ENCODE measurements around the gene MACROD2.
"Not testable (repeated sequence)": the region's sequence is repeated elsewhere in the genome, so short reads cannot be mapped to it uniquely, and the experiment has no call there.

Gene MACROD2

DNA sequence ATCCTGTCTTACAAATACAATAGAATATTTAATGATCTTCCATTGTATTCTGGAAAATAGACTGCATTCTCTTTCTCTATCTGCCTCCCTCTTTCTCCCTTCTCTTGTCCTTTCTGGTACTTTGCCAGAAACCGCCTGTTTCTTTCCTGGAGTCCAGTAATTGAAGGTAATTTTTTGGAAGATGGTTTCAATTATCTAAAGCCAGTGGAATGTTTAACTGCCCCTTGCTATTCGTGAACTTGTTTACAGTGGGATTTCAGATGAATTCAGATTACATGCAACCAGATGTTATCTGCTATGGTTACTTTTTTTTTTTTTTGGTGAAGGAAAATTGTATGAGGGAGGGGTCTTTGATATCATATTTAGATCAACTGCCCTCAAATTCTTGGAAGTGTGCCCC, 997.6 kb downstream of the MACROD2 start:
- TF ChIP-seq, protein P1, sequence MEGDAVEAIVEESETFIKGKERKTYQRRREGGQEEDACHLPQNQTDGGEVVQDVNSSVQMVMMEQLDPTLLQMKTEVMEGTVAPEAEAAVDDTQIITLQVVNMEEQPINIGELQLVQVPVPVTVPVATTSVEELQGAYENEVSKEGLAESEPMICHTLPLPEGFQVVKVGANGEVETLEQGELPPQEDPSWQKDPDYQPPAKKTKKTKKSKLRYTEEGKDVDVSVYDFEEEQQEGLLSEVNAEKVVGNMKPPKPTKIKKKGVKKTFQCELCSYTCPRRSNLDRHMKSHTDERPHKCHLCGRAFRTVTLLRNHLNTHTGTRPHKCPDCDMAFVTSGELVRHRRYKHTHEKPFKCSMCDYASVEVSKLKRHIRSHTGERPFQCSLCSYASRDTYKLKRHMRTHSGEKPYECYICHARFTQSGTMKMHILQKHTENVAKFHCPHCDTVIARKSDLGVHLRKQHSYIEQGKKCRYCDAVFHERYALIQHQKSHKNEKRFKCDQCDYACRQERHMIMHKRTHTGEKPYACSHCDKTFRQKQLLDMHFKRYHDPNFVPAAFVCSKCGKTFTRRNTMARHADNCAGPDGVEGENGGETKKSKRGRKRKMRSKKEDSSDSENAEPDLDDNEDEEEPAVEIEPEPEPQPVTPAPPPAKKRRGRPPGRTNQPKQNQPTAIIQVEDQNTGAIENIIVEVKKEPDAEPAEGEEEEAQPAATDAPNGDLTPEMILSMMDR (conservative IDR thresholded peaks at IDR 0.05; ENCODE audit: control insufficient read depth, insufficient read depth, low read depth, low read length), result no peak
- no peak overlapping the region for H3K4me3 ChIP-seq (ENCODE audit: control insufficient read depth, low read depth, low read length)
- peak; percentile 41 for DNase-seq (ENCODE audit: low read depth)

DNA sequence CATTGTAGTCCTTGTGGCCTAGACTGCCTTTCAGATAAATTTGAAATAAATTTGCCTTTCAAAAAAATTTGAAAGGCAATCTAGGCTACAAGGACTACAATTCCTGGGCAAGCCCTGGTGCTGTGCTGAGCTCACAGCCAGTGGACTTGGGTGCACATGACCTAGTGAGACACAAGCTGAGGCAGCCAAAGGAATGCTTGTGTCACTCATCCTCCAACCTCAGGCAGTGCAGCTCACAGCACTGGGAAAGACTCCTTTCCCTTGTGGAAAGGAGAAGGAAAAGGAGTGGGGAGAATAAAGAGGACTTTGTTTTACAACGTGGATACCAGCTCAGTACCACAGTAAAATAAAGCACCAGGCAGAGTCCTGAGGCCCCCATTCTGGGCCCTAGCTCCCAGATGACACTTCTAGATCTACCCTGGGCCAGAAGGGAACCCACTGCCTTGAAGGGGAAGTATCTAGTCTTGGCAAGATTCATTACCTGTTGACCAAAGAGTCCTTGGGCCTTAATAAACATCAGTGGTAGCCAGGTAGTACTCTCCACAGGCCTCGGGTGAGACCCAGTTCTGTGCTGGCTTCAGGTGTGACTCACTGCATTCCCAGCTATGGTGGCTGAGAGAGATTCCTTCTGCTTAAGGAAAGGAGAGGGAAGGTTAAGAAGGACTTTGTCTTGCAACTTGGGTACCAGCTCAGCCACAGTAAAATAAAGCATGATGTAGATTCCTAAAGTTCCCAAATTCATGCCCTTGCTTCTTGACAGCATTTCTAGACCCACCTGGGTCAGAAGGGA, 1001.8 kb downstream of the MACROD2 start:
- TF ChIP-seq, protein P1 (conservative IDR thresholded peaks at IDR 0.05; ENCODE audit: control insufficient read depth, insufficient read depth, low read depth, low read length), result no peak
- H3K4me3 ChIP-seq (ENCODE audit: control insufficient read depth, low read depth, low read length), result no peak overlapping the region
- peak; percentile 16 for DNase-seq (ENCODE audit: low read depth)

DNA sequence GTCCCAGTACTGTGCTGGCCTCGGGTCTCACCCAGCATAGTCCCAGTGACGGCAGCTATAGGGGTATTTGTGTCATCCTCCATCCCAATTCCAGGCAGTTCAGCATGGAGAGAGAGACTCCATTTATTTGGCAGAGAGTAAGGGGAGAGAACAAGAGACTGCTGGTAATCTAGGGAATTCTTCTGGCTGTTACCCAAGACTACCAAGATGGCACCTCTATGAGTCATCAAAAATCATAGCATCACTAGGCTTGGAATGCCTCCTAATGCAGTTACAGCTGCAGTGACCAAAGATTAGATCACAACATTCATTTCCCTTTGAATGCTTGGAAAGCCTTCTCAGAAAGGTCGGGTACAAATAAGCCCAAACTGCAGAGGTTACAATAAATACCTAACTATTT, 1002.5 kb downstream of the MACROD2 start:
- DNase-seq (ENCODE audit: low read depth), result peak; percentile 86

DNA sequence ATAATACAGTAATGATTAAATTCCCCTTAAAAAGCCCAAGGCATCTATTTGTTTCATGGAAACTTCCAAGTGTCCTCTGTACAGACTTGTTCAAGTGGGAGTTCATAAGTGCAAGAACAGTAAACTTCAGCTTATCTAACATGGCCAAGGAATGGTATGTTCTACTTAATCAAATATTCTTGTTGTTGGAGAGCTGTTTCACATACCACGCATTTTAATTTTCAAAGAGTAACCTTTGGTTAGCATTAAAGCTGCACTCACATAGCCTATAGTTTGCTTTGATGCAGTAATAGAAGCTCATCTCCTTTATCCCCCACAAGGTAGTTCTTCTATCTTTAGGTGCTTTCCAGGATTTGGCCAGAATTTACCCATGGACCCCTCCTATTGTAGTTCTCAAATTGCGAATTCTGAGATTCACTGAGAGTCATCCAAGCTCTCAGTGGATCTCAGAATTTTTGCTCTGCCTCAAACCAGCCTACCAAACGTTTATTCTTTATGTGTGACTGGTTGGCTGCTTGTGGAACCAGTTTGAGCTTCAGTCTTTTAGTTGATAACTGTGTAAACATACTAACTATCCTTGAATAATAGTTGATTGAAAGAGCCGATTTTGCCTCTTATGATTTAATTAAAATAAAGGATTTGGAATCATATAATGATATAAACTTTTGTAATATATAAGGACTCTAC, 1010.1 kb downstream of the MACROD2 start:
- TF ChIP-seq, protein P1 (conservative IDR thresholded peaks at IDR 0.05; ENCODE audit: control insufficient read depth, insufficient read depth, low read depth, low read length), result no peak
- H3K4me3 ChIP-seq (ENCODE audit: control insufficient read depth, low read depth, low read length), result no peak overlapping the region
- DNase-seq (ENCODE audit: low read depth), result no peak

More for the DNA sequence above, 1002.5 kb downstream of the MACROD2 start:
- TF ChIP-seq, protein P1 (conservative IDR thresholded peaks at IDR 0.05; ENCODE audit: control insufficient read depth, insufficient read depth, low read depth, low read length), result no peak
- no peak overlapping the region for H3K4me3 ChIP-seq (ENCODE audit: control insufficient read depth, low read depth, low read length)

DNA sequence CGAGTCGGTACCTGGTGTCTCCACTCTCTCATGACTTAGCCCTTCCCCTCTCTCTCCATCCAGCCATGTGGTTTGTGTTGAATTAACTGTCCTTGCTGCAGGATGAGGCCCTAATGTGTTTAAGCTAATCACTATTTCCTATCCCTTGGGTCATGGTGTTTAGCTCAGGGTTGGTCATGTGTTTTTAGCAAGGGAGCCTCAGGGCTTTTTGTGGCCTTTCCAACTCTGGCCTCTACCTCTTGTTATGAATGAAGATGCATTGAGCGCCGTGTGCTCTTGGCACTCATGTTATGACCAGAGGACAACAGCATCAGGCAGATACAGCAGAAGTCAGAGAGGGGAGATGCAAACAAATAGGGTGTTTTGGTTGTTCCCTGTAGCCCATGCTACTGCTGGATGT, 1016.3 kb downstream of the MACROD2 start:
- TF ChIP-seq, protein P1 (conservative IDR thresholded peaks at IDR 0.05; ENCODE audit: control insufficient read depth, insufficient read depth, low read depth, low read length), result no peak

DNA sequence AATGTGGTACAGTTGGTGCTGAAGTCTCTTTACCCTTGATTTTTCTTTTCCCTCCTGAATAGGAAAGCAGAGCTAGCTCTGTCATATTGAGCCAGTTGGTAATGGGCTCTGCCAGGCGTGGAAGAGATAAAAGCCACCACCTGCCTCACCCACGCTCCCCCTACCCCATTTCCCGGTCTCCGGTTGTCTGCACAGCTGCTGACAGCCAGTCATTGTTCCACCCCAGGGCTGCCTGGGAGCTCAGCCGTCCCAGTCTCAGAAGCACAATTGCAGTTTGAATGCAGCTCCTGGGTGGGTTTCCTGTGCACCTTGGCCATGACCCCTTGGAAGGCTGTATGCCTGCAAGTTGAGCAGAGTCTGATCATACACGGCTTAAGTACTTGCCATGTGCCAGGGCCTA, 1017.2 kb downstream of the MACROD2 start:
- TF ChIP-seq, protein P1 (conservative IDR thresholded peaks at IDR 0.05; ENCODE audit: control insufficient read depth, insufficient read depth, low read depth, low read length), result no peak
- H3K4me3 ChIP-seq (ENCODE audit: control insufficient read depth, low read depth, low read length), result no peak overlapping the region
- DNase-seq (ENCODE audit: low read depth), result no peak

More for the DNA sequence above, 1016.3 kb downstream of the MACROD2 start:
- H3K4me3 ChIP-seq (ENCODE audit: control insufficient read depth, low read depth, low read length), result no peak overlapping the region
- no peak for DNase-seq (ENCODE audit: low read depth)

DNA sequence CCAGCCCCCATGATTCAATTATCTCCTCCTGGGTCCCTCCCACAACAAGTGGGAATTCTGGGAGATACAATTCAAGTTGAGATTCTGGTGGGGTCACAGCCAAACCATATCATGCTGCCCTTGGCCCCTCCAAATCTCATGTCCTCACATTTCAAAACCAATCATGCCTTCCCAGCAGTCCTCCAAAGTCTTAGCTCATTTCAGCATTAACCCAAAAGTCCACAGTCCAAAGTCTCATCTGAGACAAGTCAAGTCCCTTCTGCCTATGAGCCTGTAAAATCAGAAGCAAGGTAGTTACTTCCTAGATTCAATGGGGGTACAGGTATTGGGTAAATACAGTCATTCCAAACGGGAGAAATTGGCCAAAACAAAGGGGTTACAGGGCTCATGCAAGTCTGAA, 1021.6 kb downstream of the MACROD2 start:
- not testable (repeated sequence) for DNase-seq (ENCODE audit: low read depth); H3K4me3 ChIP-seq (ENCODE audit: control insufficient read depth, low read depth, low read length)
